ENCODE data around the gene TTLL6. TPM values are rescaled to one million over a fixed set of nuclear protein-coding genes. Genes with fewer than 3 reads are reported as not detected.

TTLL6 gene
- total RNA-seq, 1 experiment from 2014 or later, result 0.21 TPM

DNA sequence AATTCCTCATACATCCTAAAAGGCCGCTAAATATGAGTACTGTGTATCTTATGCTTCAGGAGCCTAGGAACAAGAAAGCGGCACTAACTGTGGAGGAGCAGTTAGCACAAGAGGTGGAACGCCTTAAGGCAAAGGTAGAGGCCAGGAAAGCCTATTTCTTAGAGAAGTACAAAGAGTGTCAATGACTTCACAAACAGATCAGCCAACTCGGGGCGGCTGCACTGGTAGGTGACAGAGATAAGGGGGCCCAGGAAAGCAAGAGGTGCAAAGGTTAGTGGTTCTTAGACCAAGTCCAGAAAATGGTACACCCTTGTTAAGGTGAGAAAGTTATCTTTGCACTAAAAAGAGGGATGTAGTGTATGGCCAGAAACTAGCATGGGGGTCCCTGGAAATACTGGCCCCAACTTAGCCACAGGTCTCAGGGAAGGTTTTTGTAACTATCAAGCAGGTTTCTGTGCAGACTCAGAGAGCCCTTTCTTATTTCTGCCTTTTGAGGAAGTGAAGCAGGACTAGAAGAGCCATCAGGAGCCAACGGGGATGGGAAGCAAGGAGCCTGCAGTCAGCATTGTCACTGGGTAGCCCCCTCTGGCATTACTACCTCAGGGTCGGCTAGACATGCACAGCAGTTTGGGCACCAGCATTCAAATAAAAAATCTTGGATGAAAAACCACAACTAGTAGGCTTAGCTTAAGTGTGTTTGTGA, 37.9 kb upstream of the TTLL6 start:
- Mint-ChIP-seq H3K4me1 (ENCODE audit: low read depth, unreplicated experiment) (no peaks in the 10 kb centered on the region), H3K27me3 (ENCODE audit: unreplicated experiment) (no peaks in the 10 kb centered on the region), H3K9me3 (ENCODE audit: low read depth, unreplicated experiment) (no peaks in the 10 kb centered on the region), H3K27ac (ENCODE audit: unreplicated experiment) (no peak overlapping the region), H3K36me3 (ENCODE audit: insufficient read depth, unreplicated experiment) (peaks cover 40% of the 10 kb centered on the region), H3K4me3 (ENCODE audit: low read depth, unreplicated experiment) (no peak overlapping the region)
- no peak for DNase-seq
- CTCF ChIA-PET, result no interaction called here
- intact Hi-C loops (cut with micrococcal nuclease; ENCODE audit: unreplicated experiment), result no loop called here
- no TSS peak for BruUV-seq (replicated peaks)
- no peak for TF ChIP-seq CTCF (IDR thresholded peaks at IDR 0.05; ENCODE audit: unreplicated experiment)

DNA sequence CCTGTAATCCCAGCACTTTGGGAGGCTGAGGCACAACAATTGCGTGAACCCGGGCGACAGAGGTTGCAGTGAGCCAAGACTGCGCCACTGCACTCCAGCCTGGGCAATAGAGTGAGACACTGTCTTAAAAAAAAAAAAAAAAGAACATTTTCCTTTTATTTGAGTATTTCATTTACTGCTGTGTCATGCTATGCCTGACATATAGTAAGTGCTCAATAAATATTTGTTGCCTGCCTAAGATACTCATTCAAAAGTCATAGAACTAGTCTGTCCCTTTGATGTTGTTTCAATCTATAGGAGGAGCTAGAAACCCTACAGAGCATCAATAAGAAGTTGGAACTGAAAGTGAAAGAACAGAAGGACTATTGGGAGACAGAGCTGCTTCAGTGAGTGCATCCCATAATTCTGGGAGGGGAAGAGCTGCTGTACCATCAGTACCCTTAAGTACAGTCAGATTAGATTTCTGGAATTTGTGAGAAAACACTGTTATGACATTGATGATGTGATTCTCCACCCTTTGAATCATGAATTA, 33.8 kb upstream of the TTLL6 start:
- no peak for DNase-seq
- Mint-ChIP-seq H3K27me3 (ENCODE audit: unreplicated experiment) (no peaks in the 10 kb centered on the region), H3K4me1 (ENCODE audit: low read depth, unreplicated experiment) (no peaks in the 10 kb centered on the region), H3K9me3 (ENCODE audit: low read depth, unreplicated experiment) (no peaks in the 10 kb centered on the region), H3K4me3 (ENCODE audit: low read depth, unreplicated experiment) (no peak overlapping the region), H3K27ac (ENCODE audit: unreplicated experiment) (no peak overlapping the region), H3K36me3 (ENCODE audit: insufficient read depth, unreplicated experiment) (peaks cover 27% of the 10 kb centered on the region)
- intact Hi-C loops (cut with micrococcal nuclease; ENCODE audit: unreplicated experiment), result no loop called here
- CTCF ChIA-PET, result interaction anchor here (1.2 kb wide), 1 partner anchor 7 kb away, joined by 4 read pairs; no protein-coding TSS in a partner anchor
- TF ChIP-seq CTCF (IDR thresholded peaks at IDR 0.05; ENCODE audit: unreplicated experiment), result no peak
- no TSS peak for BruUV-seq (replicated peaks)

GRCh38 chr17:48843187-48843900, 26.3 kb upstream of the TTLL6 start:
- no peak for TF ChIP-seq CTCF (IDR thresholded peaks at IDR 0.05; ENCODE audit: unreplicated experiment)
- no peak for DNase-seq
- H3K4me1 Mint-ChIP-seq (ENCODE audit: low read depth, unreplicated experiment), result peaks cover 15% of the 10 kb centered on the region
- no peak overlapping the region for H3K27ac Mint-ChIP-seq (ENCODE audit: unreplicated experiment)
- peaks cover 14% of the 10 kb centered on the region for H3K36me3 Mint-ChIP-seq (ENCODE audit: insufficient read depth, unreplicated experiment)
- no peak overlapping the region for H3K4me3 Mint-ChIP-seq (ENCODE audit: low read depth, unreplicated experiment)
- no peaks in the 10 kb centered on the region for H3K27me3 Mint-ChIP-seq (ENCODE audit: unreplicated experiment)
- intact Hi-C loops (cut with micrococcal nuclease; ENCODE audit: unreplicated experiment), result no loop called here
- BruUV-seq (replicated peaks), result no TSS peak
- CTCF ChIA-PET, result interaction anchor here (0.6 kb wide), 1 partner anchor 8 kb away, joined by 4 read pairs; no protein-coding TSS in a partner anchor
- no peaks in the 10 kb centered on the region for H3K9me3 Mint-ChIP-seq (ENCODE audit: low read depth, unreplicated experiment)

DNA sequence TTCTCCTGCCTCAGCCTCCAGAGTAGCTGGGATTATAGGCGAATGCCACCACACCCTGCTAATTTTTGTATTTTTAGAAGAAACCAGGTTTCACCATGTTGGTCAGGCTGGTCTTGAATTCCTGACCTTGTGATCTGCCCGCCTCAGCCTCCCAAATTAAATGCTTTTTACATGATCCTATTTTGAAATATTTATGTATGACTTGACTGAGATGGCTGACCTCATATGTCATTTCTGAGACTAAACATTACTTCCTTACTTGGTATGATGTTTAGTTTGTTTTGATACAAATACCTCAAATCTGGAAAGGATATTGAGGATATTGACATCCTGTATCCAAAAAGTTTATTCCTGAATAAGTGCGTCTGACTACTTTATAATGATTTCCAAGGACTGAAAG, 25.7 kb upstream of the TTLL6 start:
- intact Hi-C loops (cut with micrococcal nuclease; ENCODE audit: unreplicated experiment), result no loop called here
- H3K4me3 Mint-ChIP-seq (ENCODE audit: low read depth, unreplicated experiment), result no peak overlapping the region
- DNase-seq, result no peak
- H3K4me1 Mint-ChIP-seq (ENCODE audit: low read depth, unreplicated experiment), result peaks cover 20% of the 10 kb centered on the region
- H3K36me3 Mint-ChIP-seq (ENCODE audit: insufficient read depth, unreplicated experiment), result peaks cover 14% of the 10 kb centered on the region
- no peaks in the 10 kb centered on the region for H3K27me3 Mint-ChIP-seq (ENCODE audit: unreplicated experiment)
- BruUV-seq (replicated peaks), result no TSS peak
- no peak for TF ChIP-seq CTCF (IDR thresholded peaks at IDR 0.05; ENCODE audit: unreplicated experiment)
- CTCF ChIA-PET, result no interaction called here
- H3K9me3 Mint-ChIP-seq (ENCODE audit: low read depth, unreplicated experiment), result no peaks in the 10 kb centered on the region
- H3K27ac Mint-ChIP-seq (ENCODE audit: unreplicated experiment), result no peak overlapping the region
